OCI-LY3 (cell line): ENCODE measurements around the gene AHNAK.

ENCODE experiments used
- EZH2phosphoT487 ChIP-seq: fragments of 200-600 bp; shearing (Covaris generic); IDR thresholded peaks from 2 replicates; pipeline ENCODE4 v1.6.1; 2018; ENCODE audit warnings: antibody characterized with exemption, mixed run types, low read depth
- TF ChIP-seq, protein P1 (sequence below): fragments of 200-600, 300-600 bp; sonication (generic); IDR thresholded peaks from 2 replicates; pipeline ENCODE4 v1.5.1; 2014; ENCODE audit warnings: antibody characterized with exemption, low read length, low read depth

GRCh38 chr11:62546929-62547625, 471 bp upstream of the AHNAK start:
- TF ChIP-seq, protein P1, sequence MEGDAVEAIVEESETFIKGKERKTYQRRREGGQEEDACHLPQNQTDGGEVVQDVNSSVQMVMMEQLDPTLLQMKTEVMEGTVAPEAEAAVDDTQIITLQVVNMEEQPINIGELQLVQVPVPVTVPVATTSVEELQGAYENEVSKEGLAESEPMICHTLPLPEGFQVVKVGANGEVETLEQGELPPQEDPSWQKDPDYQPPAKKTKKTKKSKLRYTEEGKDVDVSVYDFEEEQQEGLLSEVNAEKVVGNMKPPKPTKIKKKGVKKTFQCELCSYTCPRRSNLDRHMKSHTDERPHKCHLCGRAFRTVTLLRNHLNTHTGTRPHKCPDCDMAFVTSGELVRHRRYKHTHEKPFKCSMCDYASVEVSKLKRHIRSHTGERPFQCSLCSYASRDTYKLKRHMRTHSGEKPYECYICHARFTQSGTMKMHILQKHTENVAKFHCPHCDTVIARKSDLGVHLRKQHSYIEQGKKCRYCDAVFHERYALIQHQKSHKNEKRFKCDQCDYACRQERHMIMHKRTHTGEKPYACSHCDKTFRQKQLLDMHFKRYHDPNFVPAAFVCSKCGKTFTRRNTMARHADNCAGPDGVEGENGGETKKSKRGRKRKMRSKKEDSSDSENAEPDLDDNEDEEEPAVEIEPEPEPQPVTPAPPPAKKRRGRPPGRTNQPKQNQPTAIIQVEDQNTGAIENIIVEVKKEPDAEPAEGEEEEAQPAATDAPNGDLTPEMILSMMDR = no peak
- no peak for TF ChIP-seq EZH2phosphoT487
